ENCODE data around the gene GRIK1. TPM values are rescaled to one million over a fixed set of nuclear protein-coding genes. Genes with fewer than 3 reads are reported as not detected.

The GRIK1 gene
- total RNA-seq, 1 donor, result not detected

GRCh38 chr21:29658177-29658933, 281.4 kb downstream of the GRIK1 start:
- TF ChIP-seq, protein P1, sequence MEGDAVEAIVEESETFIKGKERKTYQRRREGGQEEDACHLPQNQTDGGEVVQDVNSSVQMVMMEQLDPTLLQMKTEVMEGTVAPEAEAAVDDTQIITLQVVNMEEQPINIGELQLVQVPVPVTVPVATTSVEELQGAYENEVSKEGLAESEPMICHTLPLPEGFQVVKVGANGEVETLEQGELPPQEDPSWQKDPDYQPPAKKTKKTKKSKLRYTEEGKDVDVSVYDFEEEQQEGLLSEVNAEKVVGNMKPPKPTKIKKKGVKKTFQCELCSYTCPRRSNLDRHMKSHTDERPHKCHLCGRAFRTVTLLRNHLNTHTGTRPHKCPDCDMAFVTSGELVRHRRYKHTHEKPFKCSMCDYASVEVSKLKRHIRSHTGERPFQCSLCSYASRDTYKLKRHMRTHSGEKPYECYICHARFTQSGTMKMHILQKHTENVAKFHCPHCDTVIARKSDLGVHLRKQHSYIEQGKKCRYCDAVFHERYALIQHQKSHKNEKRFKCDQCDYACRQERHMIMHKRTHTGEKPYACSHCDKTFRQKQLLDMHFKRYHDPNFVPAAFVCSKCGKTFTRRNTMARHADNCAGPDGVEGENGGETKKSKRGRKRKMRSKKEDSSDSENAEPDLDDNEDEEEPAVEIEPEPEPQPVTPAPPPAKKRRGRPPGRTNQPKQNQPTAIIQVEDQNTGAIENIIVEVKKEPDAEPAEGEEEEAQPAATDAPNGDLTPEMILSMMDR (IDR thresholded peaks at IDR 0.05; ENCODE audit: extremely low read depth, low read depth, low read length), result no peak
- H3K36me3 ChIP-seq (ENCODE audit: insufficient read depth, low read length), result no peaks in the 10 kb centered on the region

DNA sequence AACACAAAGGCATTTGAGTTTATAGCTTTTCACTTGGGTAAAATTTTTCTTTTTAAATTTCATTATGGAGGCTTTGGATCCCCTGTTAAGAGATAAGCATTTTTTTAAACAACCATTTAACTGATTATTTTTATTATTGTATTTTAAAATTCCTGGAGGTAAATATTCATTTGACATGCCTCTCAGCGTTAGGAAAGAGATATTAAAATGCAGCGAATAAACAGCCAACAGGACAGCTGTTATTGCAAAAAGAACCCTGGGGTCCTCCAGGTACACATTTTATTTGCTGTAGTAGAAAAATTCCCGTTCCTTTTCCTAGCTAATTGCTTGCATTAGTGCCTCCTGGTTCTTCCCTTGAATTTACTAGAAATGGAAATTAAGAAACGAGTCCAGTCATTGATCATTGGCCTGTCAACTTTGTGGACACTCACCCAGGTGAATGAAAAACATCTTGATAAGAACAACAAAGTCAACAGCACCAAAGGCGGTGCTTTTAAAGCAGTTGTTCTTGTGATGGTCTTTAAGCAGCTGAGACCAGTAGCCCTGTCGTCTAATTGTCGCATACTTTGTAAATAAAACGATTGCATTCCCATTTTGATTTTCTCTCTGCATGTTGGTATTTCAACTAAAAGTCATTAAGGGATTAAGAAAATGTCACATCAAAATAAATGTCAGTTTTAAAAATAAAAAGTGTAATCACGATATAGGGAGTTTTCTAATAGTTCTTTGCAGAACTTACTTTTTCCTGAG, 282.4 kb downstream of the GRIK1 start:
- Histone ChIP-seq H4K20me1 (ENCODE audit: insufficient read depth, low read length) (no peaks in the 10 kb centered on the region), H2AFZ (ENCODE audit: low read length) (no peak overlapping the region), H3K4me3 (ENCODE audit: insufficient read depth, low read length) (no peak overlapping the region), H3K27me3 (ENCODE audit: insufficient read depth, low read length) (no peaks in the 10 kb centered on the region), H3K36me3 (ENCODE audit: insufficient read depth, low read length) (no peaks in the 10 kb centered on the region), H3K4me1 (ENCODE audit: insufficient read depth, low read length) (peaks cover 8% of the 10 kb centered on the region), H3K9me3 (ENCODE audit: low read depth, low read length) (no peaks in the 10 kb centered on the region), H3K4me2 (ENCODE audit: insufficient read depth, low read length) (peak overlapping the region; percentile 76), H3K79me2 (ENCODE audit: insufficient read depth, low read length) (no peaks in the 10 kb centered on the region), H3K27ac (ENCODE audit: low read depth, low read length) (peak overlapping the region; percentile 49)
- TF ChIP-seq, protein P1 (IDR thresholded peaks at IDR 0.05; ENCODE audit: extremely low read depth, low read depth, low read length), result no peak
- no peak for DNase-seq (ENCODE audit: insufficient read length, low spot score, missing footprints)

More at GRCh38 chr21:29658177-29658933, 281.4 kb downstream of the GRIK1 start:
- H3K79me2 ChIP-seq (ENCODE audit: insufficient read depth, low read length), result no peaks in the 10 kb centered on the region
- no peak overlapping the region for H2AFZ ChIP-seq (ENCODE audit: low read length)
- no peak overlapping the region for H3K4me2 ChIP-seq (ENCODE audit: insufficient read depth, low read length)
- no peaks in the 10 kb centered on the region for H4K20me1 ChIP-seq (ENCODE audit: insufficient read depth, low read length)
- no peaks in the 10 kb centered on the region for H3K9me3 ChIP-seq (ENCODE audit: low read depth, low read length)
- no peak overlapping the region for H3K4me3 ChIP-seq (ENCODE audit: insufficient read depth, low read length)
- peaks cover 8% of the 10 kb centered on the region for H3K4me1 ChIP-seq (ENCODE audit: insufficient read depth, low read length)
- H3K27me3 ChIP-seq (ENCODE audit: insufficient read depth, low read length), result no peaks in the 10 kb centered on the region
- DNase-seq (ENCODE audit: insufficient read length, low spot score, missing footprints), result no peak
- no peak overlapping the region for H3K27ac ChIP-seq (ENCODE audit: low read depth, low read length)

DNA sequence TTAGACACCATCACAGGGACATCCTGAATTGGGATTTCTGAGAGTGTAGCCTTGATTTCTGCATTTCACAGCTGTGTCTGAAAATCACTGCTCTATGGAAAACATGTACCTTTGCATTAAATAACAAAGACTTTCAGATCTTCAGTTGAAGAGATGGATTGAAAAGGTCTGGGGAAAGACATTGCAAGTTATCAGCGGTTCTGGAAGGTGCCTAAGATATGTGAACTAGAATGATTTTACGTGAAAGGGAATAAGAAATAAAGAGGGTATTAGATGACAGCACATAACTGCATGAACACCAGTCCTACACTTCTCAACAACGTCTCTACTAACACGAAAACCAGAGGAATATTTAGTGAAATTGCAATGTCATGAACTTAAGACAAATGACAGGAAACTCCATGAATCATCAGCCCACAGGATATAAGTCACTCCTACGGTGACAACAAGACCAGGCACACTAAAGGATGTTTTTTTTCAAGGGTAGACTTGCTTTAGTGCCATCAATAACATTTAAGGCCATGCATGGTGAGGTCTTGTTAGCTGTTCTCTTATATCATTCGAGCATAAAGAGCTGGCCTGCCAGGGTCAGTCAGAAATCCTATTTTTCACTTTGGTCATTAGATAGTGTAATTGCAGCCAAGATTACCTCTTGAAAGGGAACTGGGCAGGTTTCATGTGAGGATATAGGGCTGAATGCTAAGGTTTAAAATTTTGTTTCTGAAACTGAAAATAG, 283.1 kb downstream of the GRIK1 start:
- Histone ChIP-seq H2AFZ (ENCODE audit: low read length) (peak overlapping the region; percentile 77), H3K4me3 (ENCODE audit: insufficient read depth, low read length) (peak overlapping the region; percentile 17)

More for the DNA sequence above, 283.1 kb downstream of the GRIK1 start:
- Histone ChIP-seq H4K20me1 (ENCODE audit: insufficient read depth, low read length) (no peaks in the 10 kb centered on the region), H3K4me2 (ENCODE audit: insufficient read depth, low read length) (peak overlapping the region; percentile 76), H3K79me2 (ENCODE audit: insufficient read depth, low read length) (no peaks in the 10 kb centered on the region), H3K4me1 (ENCODE audit: insufficient read depth, low read length) (peaks cover 8% of the 10 kb centered on the region), H3K36me3 (ENCODE audit: insufficient read depth, low read length) (no peaks in the 10 kb centered on the region), H3K9me3 (ENCODE audit: low read depth, low read length) (no peaks in the 10 kb centered on the region), H3K27ac (ENCODE audit: low read depth, low read length) (peak overlapping the region; percentile 49), H3K27me3 (ENCODE audit: insufficient read depth, low read length) (no peaks in the 10 kb centered on the region)
- TF ChIP-seq, protein P1 (IDR thresholded peaks at IDR 0.05; ENCODE audit: extremely low read depth, low read depth, low read length), result no peak
- DNase-seq (ENCODE audit: insufficient read length, low spot score, missing footprints), result peak; percentile 82
